Measurements from ENCODE around the gene COBLL1. TPM values are rescaled to one million over a fixed set of nuclear protein-coding genes. Genes with fewer than 3 reads are reported as not detected.
"Not testable (repeated sequence)": the region's sequence is repeated elsewhere in the genome, so short reads cannot be mapped to it uniquely, and the experiment has no call there.

COBLL1 gene
- total RNA-seq, 1 experiment from 2014 or later = 8.4 TPM

DNA sequence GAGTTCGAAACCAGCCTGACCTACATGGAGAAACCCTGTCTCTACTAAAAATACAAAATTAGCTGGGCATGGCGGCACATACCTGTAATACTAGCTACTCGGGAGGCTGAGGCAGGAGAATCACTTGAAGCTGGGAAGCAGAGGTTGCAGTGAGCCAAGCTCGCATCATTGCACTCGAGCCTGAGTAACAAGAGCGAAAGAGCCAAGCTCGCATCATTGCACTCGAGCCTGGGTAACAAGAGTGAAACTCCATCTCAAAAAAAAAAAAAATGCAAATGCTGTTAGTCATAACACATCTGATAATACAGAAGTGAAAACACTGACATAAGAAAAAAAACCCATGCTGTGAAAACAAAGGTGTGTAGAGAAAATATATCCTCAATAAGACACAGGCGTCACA lies 80.4 kb downstream of the COBLL1 start:
- not testable (repeated sequence) for H3K36me3 ChIP-seq; H3K9me3 ChIP-seq (replicated peaks); DNase-seq (ENCODE audit: low read depth in 1 of 2, low spot score in 2 of 2); H3K4me3 ChIP-seq; H3K27me3 ChIP-seq (replicated peaks); H3K4me1 ChIP-seq (replicated peaks); H3K27ac ChIP-seq

DNA sequence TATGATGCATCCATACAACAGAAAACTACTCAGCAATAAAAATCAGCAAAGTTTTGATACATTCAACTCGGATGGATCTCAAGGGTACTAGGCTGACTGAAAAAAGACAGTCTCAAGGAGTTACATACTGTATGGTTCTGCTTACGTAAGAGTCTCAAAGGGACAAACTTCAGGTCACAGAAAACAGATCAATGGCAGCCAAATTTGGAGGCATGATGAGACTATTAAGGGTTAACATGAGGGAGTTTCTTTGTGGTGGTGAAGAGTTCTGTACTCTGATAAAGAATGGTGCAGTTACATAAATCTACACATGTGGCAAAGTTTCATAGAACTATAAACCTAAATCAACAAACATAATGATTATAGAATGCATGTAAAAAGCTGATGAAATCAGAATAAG lies 81.4 kb downstream of the COBLL1 start:
- Histone ChIP-seq H3K4me1 (replicated peaks) (peaks cover 7% of the 10 kb centered on the region), H3K27ac (no peak overlapping the region), H3K4me3 (no peak overlapping the region), H3K36me3 (no peaks in the 10 kb centered on the region), H3K27me3 (replicated peaks) (no peaks in the 10 kb centered on the region), H3K9me3 (replicated peaks) (no peaks in the 10 kb centered on the region)
- no peak for DNase-seq (ENCODE audit: low read depth in 1 of 2, low spot score in 2 of 2)

GRCh38 chr2:164757934-164758695 lies 83.5 kb downstream of the COBLL1 start:
- H3K9me3 ChIP-seq (replicated peaks) = no peaks in the 10 kb centered on the region
- H3K4me1 ChIP-seq (replicated peaks) = peaks cover 7% of the 10 kb centered on the region
- H3K27ac ChIP-seq = no peak overlapping the region
- peak in 1 of 2 experiments; percentile 15 for DNase-seq (ENCODE audit: low read depth in 1 of 2, low spot score in 2 of 2)
- H3K4me3 ChIP-seq = no peak overlapping the region
- no peaks in the 10 kb centered on the region for H3K36me3 ChIP-seq
- no peaks in the 10 kb centered on the region for H3K27me3 ChIP-seq (replicated peaks)

- no peak overlapping the region for H3K27ac ChIP-seq
- DNase-seq (ENCODE audit: low read depth in 1 of 2, low spot score in 2 of 2) = no peak
- H3K36me3 ChIP-seq = no peaks in the 10 kb centered on the region
- H3K4me1 ChIP-seq (replicated peaks) = peaks cover 7% of the 10 kb centered on the region
- no peaks in the 10 kb centered on the region for H3K27me3 ChIP-seq (replicated peaks)
- no peak overlapping the region for H3K4me3 ChIP-seq
- H3K9me3 ChIP-seq (replicated peaks) = no peaks in the 10 kb centered on the region
Observed at GRCh38 chr2:164756773-164757172, 84.8 kb downstream of the COBLL1 start.

DNA sequence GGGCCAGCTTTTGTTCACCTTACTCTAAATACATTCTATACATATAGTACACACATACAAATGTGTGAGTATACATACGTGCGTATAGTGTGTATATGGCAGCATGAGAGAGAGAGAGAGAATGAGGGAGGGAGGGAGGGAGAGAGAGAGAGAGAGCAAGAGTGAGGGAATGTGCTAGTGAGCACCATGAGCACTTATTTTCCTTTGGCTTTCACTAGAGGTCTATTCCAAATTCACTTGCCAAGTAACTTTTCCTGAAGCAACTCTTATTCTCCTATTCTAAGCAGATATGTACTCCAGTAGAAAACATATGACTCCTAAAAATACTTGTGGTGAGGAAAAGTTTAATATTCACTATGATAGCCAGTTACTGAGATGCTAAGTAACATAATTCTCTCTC lies 85.7 kb downstream of the COBLL1 start:
- H3K36me3 ChIP-seq = no peaks in the 10 kb centered on the region
- no peak for DNase-seq (ENCODE audit: low read depth in 1 of 2, low spot score in 2 of 2)
- no peaks in the 10 kb centered on the region for H3K27me3 ChIP-seq (replicated peaks)
- H3K9me3 ChIP-seq (replicated peaks) = no peaks in the 10 kb centered on the region
- H3K4me1 ChIP-seq (replicated peaks) = peaks cover 7% of the 10 kb centered on the region
- H3K4me3 ChIP-seq = no peak overlapping the region
- H3K27ac ChIP-seq = no peak overlapping the region

- no peak for DNase-seq (ENCODE audit: low read depth in 1 of 2, low spot score in 2 of 2)
- no peaks in the 10 kb centered on the region for H3K9me3 ChIP-seq (replicated peaks)
- no peaks in the 10 kb centered on the region for H3K27me3 ChIP-seq (replicated peaks)
- H3K4me1 ChIP-seq (replicated peaks) = peaks cover 7% of the 10 kb centered on the region
- H3K4me3 ChIP-seq = no peak overlapping the region
- no peaks in the 10 kb centered on the region for H3K36me3 ChIP-seq
- H3K27ac ChIP-seq = no peak overlapping the region
Observed at GRCh38 chr2:164754157-164755093, 87.2 kb downstream of the COBLL1 start.

GRCh38 chr2:164752956-164753355 lies 88.7 kb downstream of the COBLL1 start:
- Histone ChIP-seq H3K27me3 (replicated peaks) (no peaks in the 10 kb centered on the region), H3K4me1 (replicated peaks) (peaks cover 2% of the 10 kb centered on the region), H3K36me3 (no peaks in the 10 kb centered on the region), H3K4me3 (no peak overlapping the region), H3K27ac (no peak overlapping the region), H3K9me3 (replicated peaks) (no peaks in the 10 kb centered on the region)
- DNase-seq (ENCODE audit: low read depth in 1 of 2, low spot score in 2 of 2) = no peak

DNA sequence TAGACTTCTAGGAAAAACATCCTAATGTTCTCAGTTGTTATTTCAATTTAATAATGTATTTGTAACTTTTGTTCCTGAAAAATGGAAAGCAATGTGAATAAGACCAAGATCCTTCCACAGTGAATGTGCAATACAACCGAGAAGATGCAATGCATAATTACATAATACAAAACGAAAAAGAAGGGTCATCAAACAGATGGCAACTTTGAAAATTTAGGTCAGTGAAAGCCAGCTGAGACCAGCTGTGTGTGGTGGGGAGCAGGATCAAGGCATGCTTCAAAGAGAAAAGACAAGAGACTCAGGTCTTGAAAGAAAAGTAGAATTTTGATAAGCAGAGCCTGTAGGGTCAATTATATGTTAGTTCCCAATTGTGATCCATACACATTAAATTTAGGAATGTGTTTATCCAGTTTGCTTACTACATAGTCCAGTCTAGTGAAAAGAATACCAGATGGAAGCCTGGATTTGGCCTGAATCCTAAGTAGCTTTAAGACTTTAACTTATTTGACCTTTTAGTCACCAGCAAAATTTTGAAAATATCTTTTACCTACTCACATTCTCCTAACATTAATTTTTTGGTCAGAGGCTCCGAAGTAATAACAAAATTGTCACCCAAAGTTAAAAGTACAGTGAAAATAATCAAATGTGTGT lies 93.7 kb downstream of the COBLL1 start:
- DNase-seq (ENCODE audit: low read depth in 1 of 2, low spot score in 2 of 2) = no peak
- no peaks in the 10 kb centered on the region for H3K9me3 ChIP-seq (replicated peaks)
- no peak overlapping the region for H3K4me3 ChIP-seq
- peaks cover 4% of the 10 kb centered on the region; the same call in 1 of the 2 replicates for H3K4me1 ChIP-seq (replicated peaks)
- no peaks in the 10 kb centered on the region for H3K27me3 ChIP-seq (replicated peaks)
- H3K36me3 ChIP-seq = no peaks in the 10 kb centered on the region
- H3K27ac ChIP-seq = no peak overlapping the region

GRCh38 chr2:164747140-164747539 lies 94.5 kb downstream of the COBLL1 start:
- Histone ChIP-seq H3K36me3 (no peaks in the 10 kb centered on the region), H3K4me1 (replicated peaks) (peaks cover 4% of the 10 kb centered on the region; the same call in 1 of the 2 replicates), H3K4me3 (no peak overlapping the region), H3K27me3 (replicated peaks) (no peaks in the 10 kb centered on the region), H3K9me3 (replicated peaks) (no peaks in the 10 kb centered on the region), H3K27ac (no peak overlapping the region)
- DNase-seq (ENCODE audit: low read depth in 1 of 2, low spot score in 2 of 2) = no peak

GRCh38 chr2:164746713-164747112 lies 94.9 kb downstream of the COBLL1 start:
- Histone ChIP-seq H3K27ac (no peak overlapping the region), H3K9me3 (replicated peaks) (no peaks in the 10 kb centered on the region), H3K36me3 (no peaks in the 10 kb centered on the region), H3K4me3 (no peak overlapping the region), H3K4me1 (replicated peaks) (peaks cover 4% of the 10 kb centered on the region; the same call in 1 of the 2 replicates), H3K27me3 (replicated peaks) (no peaks in the 10 kb centered on the region)
- DNase-seq (ENCODE audit: low read depth in 1 of 2, low spot score in 2 of 2) = no peak

- no peak overlapping the region for H3K27ac ChIP-seq
- H3K36me3 ChIP-seq = no peaks in the 10 kb centered on the region
- H3K27me3 ChIP-seq (replicated peaks) = no peaks in the 10 kb centered on the region
- no peaks in the 10 kb centered on the region for H3K9me3 ChIP-seq (replicated peaks)
- no peak overlapping the region for H3K4me3 ChIP-seq
- DNase-seq (ENCODE audit: low read depth in 1 of 2, low spot score in 2 of 2) = no peak
- H3K4me1 ChIP-seq (replicated peaks) = peaks cover 9% of the 10 kb centered on the region
Observed at GRCh38 chr2:164745012-164745797, 96.4 kb downstream of the COBLL1 start.

GRCh38 chr2:164742738-164743317 lies 98.8 kb downstream of the COBLL1 start:
- H3K36me3 ChIP-seq = no peaks in the 10 kb centered on the region
- H3K27me3 ChIP-seq (replicated peaks) = no peaks in the 10 kb centered on the region
- H3K4me3 ChIP-seq = no peak overlapping the region
- peaks cover 21% of the 10 kb centered on the region for H3K4me1 ChIP-seq (replicated peaks)
- DNase-seq (ENCODE audit: low read depth in 1 of 2, low spot score in 2 of 2) = no peak
- H3K9me3 ChIP-seq (replicated peaks) = no peaks in the 10 kb centered on the region
- no peak overlapping the region for H3K27ac ChIP-seq

DNA sequence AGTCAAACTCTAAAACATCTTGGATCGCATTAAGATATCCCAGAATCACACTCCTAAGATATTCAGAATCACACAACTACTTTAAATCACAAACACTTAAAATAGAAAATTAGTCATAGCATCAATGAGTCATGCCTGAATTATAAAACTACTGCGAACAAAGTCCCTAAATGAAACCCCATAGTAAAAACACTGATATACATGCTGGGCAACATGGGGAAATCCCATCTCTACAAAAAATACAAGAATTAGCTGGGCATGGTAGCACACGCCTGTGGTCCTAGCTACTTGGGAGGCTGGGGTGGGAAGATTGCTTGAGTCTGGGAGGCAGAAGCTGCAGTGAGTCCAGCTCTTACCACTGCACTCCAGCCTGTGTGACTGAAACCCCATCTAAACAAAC lies 101.7 kb downstream of the COBLL1 start:
- Histone ChIP-seq H3K4me3 (no peak overlapping the region), H3K27me3 (replicated peaks) (no peaks in the 10 kb centered on the region), H3K4me1 (replicated peaks) (peaks cover 19% of the 10 kb centered on the region), H3K27ac (peak overlapping the region; percentile 55), H3K36me3 (no peaks in the 10 kb centered on the region), H3K9me3 (replicated peaks) (no peaks in the 10 kb centered on the region)
- DNase-seq (ENCODE audit: low read depth in 1 of 2, low spot score in 2 of 2) = peak; percentile 53 to 84

All from SJSA1 (cell line).